ENCODE measurements around the gene TUT7.

DNA sequence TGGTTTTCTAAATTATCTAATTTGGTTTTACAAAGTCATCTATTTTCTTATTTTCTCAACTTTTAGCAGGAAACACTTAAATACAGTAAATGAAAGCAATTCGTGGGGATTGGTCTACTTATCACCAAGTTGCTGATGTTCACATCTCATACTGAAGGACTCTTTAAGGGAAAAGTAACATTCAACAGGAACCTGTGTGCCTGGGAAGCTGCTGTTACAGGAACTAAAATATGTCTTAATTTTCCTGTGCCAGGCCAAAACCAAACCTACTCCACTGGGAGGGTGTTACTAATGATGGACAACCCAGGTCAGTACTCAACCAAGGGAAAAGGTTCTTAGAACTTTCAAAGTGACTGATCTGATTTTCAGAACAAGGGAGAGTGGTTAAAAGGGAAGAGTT, 77.1 kb downstream of the TUT7 start:
- TF ChIP-seq, protein P1, sequence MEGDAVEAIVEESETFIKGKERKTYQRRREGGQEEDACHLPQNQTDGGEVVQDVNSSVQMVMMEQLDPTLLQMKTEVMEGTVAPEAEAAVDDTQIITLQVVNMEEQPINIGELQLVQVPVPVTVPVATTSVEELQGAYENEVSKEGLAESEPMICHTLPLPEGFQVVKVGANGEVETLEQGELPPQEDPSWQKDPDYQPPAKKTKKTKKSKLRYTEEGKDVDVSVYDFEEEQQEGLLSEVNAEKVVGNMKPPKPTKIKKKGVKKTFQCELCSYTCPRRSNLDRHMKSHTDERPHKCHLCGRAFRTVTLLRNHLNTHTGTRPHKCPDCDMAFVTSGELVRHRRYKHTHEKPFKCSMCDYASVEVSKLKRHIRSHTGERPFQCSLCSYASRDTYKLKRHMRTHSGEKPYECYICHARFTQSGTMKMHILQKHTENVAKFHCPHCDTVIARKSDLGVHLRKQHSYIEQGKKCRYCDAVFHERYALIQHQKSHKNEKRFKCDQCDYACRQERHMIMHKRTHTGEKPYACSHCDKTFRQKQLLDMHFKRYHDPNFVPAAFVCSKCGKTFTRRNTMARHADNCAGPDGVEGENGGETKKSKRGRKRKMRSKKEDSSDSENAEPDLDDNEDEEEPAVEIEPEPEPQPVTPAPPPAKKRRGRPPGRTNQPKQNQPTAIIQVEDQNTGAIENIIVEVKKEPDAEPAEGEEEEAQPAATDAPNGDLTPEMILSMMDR (conservative IDR thresholded peaks at IDR 0.05; ENCODE audit: low read length): no peak
- TF ChIP-seq EZH2phosphoT487 (IDR thresholded peaks at IDR 0.05; ENCODE audit: borderline replicate concordance, low read depth, low read length): no peak
